LoVo (cell line): ENCODE measurements around the gene TRPV3.
"Not testable (repeated sequence)": the region's sequence is repeated elsewhere in the genome, so short reads cannot be mapped to it uniquely, and the experiment has no call there.

ENCODE experiments used
- DNase-seq: peaks from one replicate; pipeline ENCODE4 v3.0.0-alpha.2; 2016; ENCODE audit warnings: low spot score

The TRPV3 gene

DNA sequence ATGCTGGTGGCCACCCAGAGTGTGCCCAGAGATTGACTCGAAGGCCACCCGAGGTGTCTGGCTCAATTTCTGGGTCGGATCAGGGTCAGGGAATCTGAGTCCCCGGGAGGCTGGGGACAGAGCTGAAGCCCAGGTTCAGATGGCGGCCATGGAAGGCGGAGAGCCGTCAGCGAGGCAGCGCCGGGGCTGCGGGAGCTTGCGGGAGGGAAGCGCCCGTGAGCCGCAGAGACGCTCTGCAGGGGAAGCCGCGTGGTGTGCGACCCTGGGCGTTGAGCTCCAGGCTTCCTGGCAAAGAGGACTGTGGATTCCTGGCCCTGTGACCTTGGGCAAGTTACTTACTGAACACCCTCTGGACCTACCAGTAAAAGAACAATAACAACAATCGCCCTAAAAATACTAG lies 85.5 kb downstream of the TRPV3 start:
- DNase-seq: no peak

DNA sequence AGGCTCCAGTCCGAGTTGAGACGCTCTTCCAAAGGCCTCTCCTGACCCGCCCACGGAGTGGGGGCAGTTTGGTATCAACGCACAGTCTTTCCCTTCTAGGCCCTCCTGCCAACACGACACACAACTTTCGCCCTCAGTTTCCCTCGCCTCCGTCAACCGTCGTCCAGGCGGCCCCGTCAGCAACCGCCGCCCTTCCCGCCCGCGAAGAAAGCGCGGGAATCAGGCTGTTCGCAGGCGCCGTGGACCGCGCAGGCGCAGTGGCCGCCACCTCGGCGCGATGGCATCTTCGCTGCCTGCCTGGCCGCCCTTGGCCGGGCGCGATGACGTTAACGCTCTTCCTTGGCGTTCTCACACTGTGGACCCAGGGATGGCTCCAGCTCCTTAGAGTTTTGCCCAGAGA lies 86.0 kb downstream of the TRPV3 start, which contains the start of gene SPATA22:
SPATA22 (minus strand) TSS at position 221 of the 400 bp plus-strand sequence. CDS start 2,494 bp downstream, outside the sequence.
- DNase-seq: no peak

DNA sequence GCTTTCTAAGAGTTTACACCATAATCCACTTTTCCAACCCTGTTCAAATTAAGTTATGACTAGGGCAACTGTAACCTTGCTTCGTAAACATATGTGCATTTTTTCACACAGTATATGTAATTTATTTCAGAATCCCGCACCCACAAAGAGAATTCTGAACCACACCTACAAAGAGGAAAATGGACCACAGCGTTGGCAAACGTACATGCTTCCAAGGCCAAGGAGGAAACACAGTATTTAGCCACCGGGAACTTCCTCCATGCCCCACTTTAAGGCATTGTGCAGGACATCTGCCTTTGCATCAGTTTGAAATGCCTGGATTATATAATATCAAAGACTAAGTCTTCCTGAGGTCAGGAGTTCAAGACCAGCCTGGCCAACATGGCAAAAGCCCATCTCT lies 88.1 kb downstream of the TRPV3 start:
- DNase-seq: no peak

DNA sequence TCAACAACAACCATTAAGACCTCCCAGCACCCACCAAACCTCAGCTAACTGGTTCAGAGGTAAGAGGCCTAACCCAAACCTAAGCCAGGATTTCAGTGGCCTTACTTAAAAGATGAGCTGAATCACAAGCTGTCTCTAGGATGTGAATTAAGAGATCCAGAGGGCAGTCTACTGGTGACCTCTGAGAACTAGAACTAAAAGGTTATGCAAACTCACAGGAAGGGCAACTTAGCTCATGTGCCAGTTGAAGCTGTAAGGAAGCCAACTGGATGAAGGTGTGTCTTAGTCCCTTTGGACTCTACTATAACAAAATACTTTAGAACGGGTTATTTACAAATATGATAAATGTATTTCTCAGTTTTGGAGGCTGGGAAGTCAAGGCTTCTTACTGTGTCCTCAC lies 91.3 kb downstream of the TRPV3 start:
- DNase-seq: not testable (repeated sequence)
